Naive thymus-derived CD8-positive, alpha-beta T cell (primary cell): Measurements from ENCODE around the gene TACR2. TPM values are rescaled to one million over a fixed set of nuclear protein-coding genes. Genes with fewer than 3 reads are reported as not detected.

Experiments
- ATAC-seq, 2 donors: fragments of 150-1000 bp; cut with Tn5 transposase in 1 of 2; sonication (Bioruptor Pico), chemical (Tn5 transposase) in 1 of 2; 1 replicate in 1 of 2; 2 replicates in 1 of 2; pipeline ENCODE4 v1.10.0; 2021; ENCODE audit warnings: mild to moderate bottlenecking in 2 of 2, moderate library complexity in 2 of 2
- POLR2A ChIA-PET: fragments of 350-600 bp; sonication (Branson Sonifier 250); formaldehyde crosslinking; loops from one replicate; lab custom pipeline; 2021; ENCODE audit warnings: antibody characterized with exemption; lab: Charles Lee
- DNase-seq, 10 donors: peaks; one replicate each; pipeline versions ENCODE4 v3.0.0 to v3.0.0-alpha.2; 2020 to 2022
- H3K27ac Mint-ChIP-seq, 10 donors: one replicate each; pipeline ENCODE4 v1.8.0; 2020 to 2022; ENCODE audit warnings: mild to moderate bottlenecking in 10 of 10, mixed read lengths in 10 of 10, moderate library complexity in 4 of 10, inconsistent platforms in 1 of 10
- H3K27me3 Mint-ChIP-seq, 5 donors: one replicate each; pipeline ENCODE4 v1.8.0; 2021 to 2022; ENCODE audit warnings: mixed read lengths in 5 of 5
- H3K36me3 Mint-ChIP-seq, 3 donors: one replicate each; pipeline ENCODE4 v1.8.0; 2020 to 2022; ENCODE audit warnings: mixed read lengths in 3 of 3, mild to moderate bottlenecking in 2 of 3, inconsistent platforms in 1 of 3
- H3K4me1 Mint-ChIP-seq, 4 donors: one replicate each; pipeline ENCODE4 v1.8.0; 2021 to 2022; ENCODE audit warnings: mixed read lengths in 4 of 4
- H3K4me3 Mint-ChIP-seq, 10 donors: one replicate each; pipeline ENCODE4 v1.8.0; 2020 to 2022; ENCODE audit warnings: mild to moderate bottlenecking in 10 of 10, mixed read lengths in 10 of 10, moderate library complexity in 6 of 10, inconsistent platforms in 1 of 10
- H3K9me3 Mint-ChIP-seq, 9 donors: one replicate each; pipeline ENCODE4 v1.8.0; 2020 to 2022; ENCODE audit warnings: mixed read lengths in 9 of 9, mild to moderate bottlenecking in 3 of 9, inconsistent platforms in 1 of 9, moderate library complexity in 1 of 9
- polyA plus RNA-seq, 3 donors: library from polyadenylated mRNA; unstranded; fragments of 300-500 nt; fragmentation: Illumina TruSeq; gene quantifications; one replicate each; pipeline ENCODE4 v1.2.3, GENCODE V29; 2021
- total RNA-seq, 8 experiments: library from RNA in 2 of 8; stranded (reverse) in 2 of 8; gene quantifications; one replicate each; pipeline ENCODE4 v1.2.3 and lab custom pipeline; 2021 to 2026

The TACR2 gene
- total and polyA plus RNA-seq, 5 experiments from 2014 or later: not detected

DNA sequence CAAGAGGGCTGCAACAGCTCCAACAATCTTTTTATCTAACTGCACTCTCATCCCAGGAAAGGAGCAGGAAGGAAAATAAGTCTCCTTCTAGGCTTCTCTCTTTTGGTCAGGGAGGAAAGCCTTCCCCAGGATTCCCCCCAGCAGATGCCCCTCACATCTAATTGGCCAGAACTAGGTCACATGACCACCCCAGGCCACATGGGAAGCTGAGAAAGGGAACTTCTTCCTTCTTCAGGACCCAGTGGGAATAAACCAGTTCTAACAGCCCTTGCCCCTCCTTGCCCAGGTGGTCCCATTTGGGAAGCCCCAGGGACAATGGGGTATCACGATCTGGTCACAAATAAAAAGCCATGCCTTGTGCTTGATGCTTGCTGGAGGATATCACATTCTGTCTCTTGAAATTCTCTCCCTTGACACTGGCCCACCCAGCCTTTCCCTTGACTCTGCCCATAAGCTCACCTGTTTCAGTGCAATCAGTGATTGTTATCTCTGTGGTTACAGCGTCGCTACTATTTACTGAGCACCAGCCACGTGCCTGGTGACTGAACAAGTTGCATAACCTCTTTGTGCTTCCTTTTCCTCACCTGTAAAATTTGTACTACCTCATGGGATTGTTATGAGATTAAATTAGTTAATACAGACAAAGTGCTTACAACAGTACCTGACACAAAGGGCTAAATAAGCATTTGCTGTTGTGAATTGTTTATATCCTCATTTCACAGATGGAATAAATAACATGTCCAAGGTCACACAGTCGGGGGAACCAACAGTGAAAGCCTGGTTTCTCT, 9.0 kb upstream of the TACR2 start:
- Mint-ChIP-seq H3K36me3 (no peaks in the 10 kb centered on the region), H3K27me3 (no peaks in the 10 kb centered on the region), H3K4me3 (peak overlapping the region in 7 of 10 donors; percentile 4 to 67 (median 47)), H3K4me1 (peaks cover 32 to 61% (median 54%) of the 10 kb centered on the region in 4 donors), H3K27ac (peak overlapping the region; percentile 75 to 94 (median 84)), H3K9me3 (no peaks in the 10 kb centered on the region)
- ATAC-seq (peak; percentile 90 to 97), DNase-seq (peak in 7 of 10 donors; percentile 40 to 72 (median 68))
- POLR2A ChIA-PET: interaction anchor here (1.1 to 1.4 kb wide), 2 partner anchors 11 to 17 kb away, joined by 3 read pairs; no protein-coding TSS in a partner anchor

GRCh38 chr10:69425041-69425440, 8.3 kb upstream of the TACR2 start:
- H3K9me3 Mint-ChIP-seq: no peaks in the 10 kb centered on the region
- H3K27ac Mint-ChIP-seq: peak overlapping the region in 9 of 10 donors; percentile 60 to 94 (median 84)
- peaks cover 32 to 61% (median 54%) of the 10 kb centered on the region in 4 donors for H3K4me1 Mint-ChIP-seq
- peak overlapping the region in 2 of 10 donors; percentile 15 to 47 for H3K4me3 Mint-ChIP-seq
- H3K27me3 Mint-ChIP-seq: no peaks in the 10 kb centered on the region
- ATAC-seq (no peak), DNase-seq (no peak)
- no peaks in the 10 kb centered on the region for H3K36me3 Mint-ChIP-seq
- POLR2A ChIA-PET: interaction anchor here (1.1 to 1.4 kb wide), 2 partner anchors 12 to 16 kb away, joined by 3 read pairs; no protein-coding TSS in a partner anchor

- ATAC-seq (no peak), DNase-seq (no peak)
- Mint-ChIP-seq H3K9me3 (no peaks in the 10 kb centered on the region), H3K36me3 (no peaks in the 10 kb centered on the region), H3K27ac (peak overlapping the region in 2 of 10 donors; percentile 62 to 68), H3K27me3 (no peaks in the 10 kb centered on the region), H3K4me1 (peaks cover 29 to 52% (median 48%) of the 10 kb centered on the region in 4 donors), H3K4me3 (no peak overlapping the region)
- POLR2A ChIA-PET: interaction anchor here (0.9 kb wide), 1 partner anchor 15 kb away, joined by 3 read pairs; no protein-coding TSS in a partner anchor
Observed at GRCh38 chr10:69422676-69423075, 6.0 kb upstream of the TACR2 start.

DNA sequence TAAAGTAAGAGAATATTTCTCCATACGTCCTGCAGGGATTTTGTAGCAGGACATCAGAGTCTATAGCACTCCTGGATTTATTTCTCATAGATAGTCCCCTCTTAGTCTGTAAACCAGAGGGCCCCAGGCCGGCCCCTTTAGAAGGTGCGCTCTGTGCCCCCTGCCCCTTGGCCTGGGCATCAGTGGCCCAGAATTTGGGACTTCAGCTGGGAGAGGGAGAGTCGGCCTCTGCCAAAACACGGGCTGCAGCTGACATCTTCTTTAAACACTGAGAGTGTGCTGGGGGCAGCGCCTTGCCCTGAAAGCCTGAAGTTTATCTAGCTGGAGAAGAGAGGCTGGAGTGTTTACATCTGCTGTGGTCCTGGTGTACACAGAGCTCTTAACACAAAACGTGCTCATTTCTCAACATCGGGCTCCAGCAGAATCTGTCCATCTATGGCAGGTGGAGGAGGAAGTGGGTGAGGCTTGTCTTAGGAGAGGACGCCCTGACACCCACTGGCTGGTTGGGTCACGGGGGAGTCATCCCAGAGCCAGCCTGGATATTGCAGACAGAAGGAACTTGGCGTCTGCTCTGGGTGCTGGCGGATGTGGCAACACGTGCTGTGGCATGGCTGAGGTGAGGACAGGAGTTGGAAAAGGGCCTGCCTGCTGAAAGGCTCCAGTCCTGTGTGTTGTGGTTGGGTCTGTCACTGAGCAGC, 5.0 kb upstream of the TACR2 start:
- Mint-ChIP-seq H3K9me3 (no peaks in the 10 kb centered on the region), H3K27me3 (no peaks in the 10 kb centered on the region), H3K36me3 (no peaks in the 10 kb centered on the region), H3K27ac (peak overlapping the region in 3 of 10 donors; percentile 24 to 68 (median 62)), H3K4me1 (peaks cover 26 to 43% (median 40%) of the 10 kb centered on the region in 4 donors), H3K4me3 (no peak overlapping the region)
- POLR2A ChIA-PET: interaction anchor here (1.3 kb wide), 1 partner anchor 13 kb away, joined by 3 read pairs; no protein-coding TSS in a partner anchor
- no peak for DNase-seq
- no peak for ATAC-seq

DNA sequence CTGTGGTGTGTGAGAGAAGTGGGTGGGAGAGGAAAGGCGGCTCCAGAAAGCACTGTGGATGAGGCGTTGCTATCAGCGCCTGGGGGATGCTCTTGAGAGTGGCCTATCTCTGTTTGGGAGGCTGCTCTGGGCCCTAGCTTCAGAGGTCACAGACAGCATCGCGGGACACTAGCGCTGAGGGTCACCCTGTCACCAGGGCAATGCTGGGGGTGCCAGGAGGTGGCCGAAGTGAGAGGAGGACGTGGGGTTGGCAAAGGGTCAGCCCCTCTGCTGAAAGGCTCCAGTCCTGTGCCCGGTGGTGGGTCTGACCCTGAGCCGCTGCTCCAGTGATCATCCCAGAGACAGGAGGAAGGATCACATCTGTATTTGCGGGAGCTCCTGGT, 3.0 kb upstream of the TACR2 start:
- H3K4me1 Mint-ChIP-seq: peaks cover 11 to 24% (median 20%) of the 10 kb centered on the region in 4 donors
- POLR2A ChIA-PET: no interaction called here
- H3K27ac Mint-ChIP-seq: peak overlapping the region in 1 of 10 donors; percentile 29
- peaks cover 0 to 2% (median 0%) of the 10 kb centered on the region in 5 donors for H3K27me3 Mint-ChIP-seq
- H3K9me3 Mint-ChIP-seq: no peaks in the 10 kb centered on the region
- no peak overlapping the region for H3K4me3 Mint-ChIP-seq
- ATAC-seq: no peak
- no peaks in the 10 kb centered on the region for H3K36me3 Mint-ChIP-seq
- no peak for DNase-seq

GRCh38 chr10:69419096-69419743, 2.5 kb upstream of the TACR2 start:
- Mint-ChIP-seq H3K27me3 (peaks cover 0 to 4% (median 0%) of the 10 kb centered on the region in 5 donors), H3K27ac (peak overlapping the region in 1 of 10 donors; percentile 1), H3K36me3 (no peaks in the 10 kb centered on the region), H3K9me3 (no peaks in the 10 kb centered on the region), H3K4me3 (no peak overlapping the region), H3K4me1 (peaks cover 9 to 21% (median 16%) of the 10 kb centered on the region in 4 donors)
- ATAC-seq (no peak), DNase-seq (no peak)
- POLR2A ChIA-PET: no interaction called here

GRCh38 chr10:69418052-69418752, 1.5 kb upstream of the TACR2 start:
- H3K36me3 Mint-ChIP-seq: no peaks in the 10 kb centered on the region
- no peak overlapping the region for H3K4me3 Mint-ChIP-seq
- no peaks in the 10 kb centered on the region for H3K9me3 Mint-ChIP-seq
- DNase-seq: no peak
- H3K27me3 Mint-ChIP-seq: peaks cover 0 to 4% (median under 1%) of the 10 kb centered on the region in 5 donors
- H3K4me1 Mint-ChIP-seq: peaks cover 5 to 17% (median 11%) of the 10 kb centered on the region in 4 donors
- POLR2A ChIA-PET: interaction anchor here (1.5 kb wide), 1 partner anchor 19 kb away, joined by 10 read pairs; no protein-coding TSS in a partner anchor
- ATAC-seq: no peak
- H3K27ac Mint-ChIP-seq: peak overlapping the region in 1 of 10 donors; percentile 79

- no peak overlapping the region for H3K27ac Mint-ChIP-seq
- no peaks in the 10 kb centered on the region for H3K36me3 Mint-ChIP-seq
- H3K27me3 Mint-ChIP-seq: peaks cover 0 to 4% (median 2%) of the 10 kb centered on the region in 5 donors
- H3K4me3 Mint-ChIP-seq: no peak overlapping the region
- no peak for ATAC-seq
- DNase-seq: no peak
- H3K9me3 Mint-ChIP-seq: no peaks in the 10 kb centered on the region
- H3K4me1 Mint-ChIP-seq: peaks cover 5 to 16% (median 12%) of the 10 kb centered on the region in 4 donors
- POLR2A ChIA-PET: interaction anchor here (1.5 kb wide), 1 partner anchor 19 kb away, joined by 10 read pairs; no protein-coding TSS in a partner anchor
Observed at GRCh38 chr10:69417542-69417941, 824 bp upstream of the TACR2 start.

- peaks cover 0 to 4% (median 2%) of the 10 kb centered on the region in 5 donors for H3K27me3 Mint-ChIP-seq
- peak overlapping the region in 2 of 10 donors; percentile 21 to 78 for H3K27ac Mint-ChIP-seq
- H3K9me3 Mint-ChIP-seq: no peaks in the 10 kb centered on the region
- POLR2A ChIA-PET: no interaction called here
- DNase-seq (no peak), ATAC-seq (no peak)
- H3K4me1 Mint-ChIP-seq: peaks cover 0 to 7% (median 4%) of the 10 kb centered on the region in 4 donors
- no peak overlapping the region for H3K4me3 Mint-ChIP-seq
- H3K36me3 Mint-ChIP-seq: no peaks in the 10 kb centered on the region
Observed at GRCh38 chr10:69415951-69416350, 767 bp downstream of the TACR2 start.

GRCh38 chr10:69415049-69415448, 1.7 kb downstream of the TACR2 start:
- peaks cover 0 to 4% (median 2%) of the 10 kb centered on the region in 5 donors for H3K27me3 Mint-ChIP-seq
- DNase-seq: no peak
- peaks cover 3 to 9% (median 7%) of the 10 kb centered on the region in 4 donors for H3K4me1 Mint-ChIP-seq
- peak overlapping the region in 1 of 10 donors; percentile 73 for H3K27ac Mint-ChIP-seq
- POLR2A ChIA-PET: no interaction called here
- no peaks in the 10 kb centered on the region for H3K36me3 Mint-ChIP-seq
- ATAC-seq: no peak
- H3K4me3 Mint-ChIP-seq: no peak overlapping the region
- H3K9me3 Mint-ChIP-seq: no peaks in the 10 kb centered on the region

DNA sequence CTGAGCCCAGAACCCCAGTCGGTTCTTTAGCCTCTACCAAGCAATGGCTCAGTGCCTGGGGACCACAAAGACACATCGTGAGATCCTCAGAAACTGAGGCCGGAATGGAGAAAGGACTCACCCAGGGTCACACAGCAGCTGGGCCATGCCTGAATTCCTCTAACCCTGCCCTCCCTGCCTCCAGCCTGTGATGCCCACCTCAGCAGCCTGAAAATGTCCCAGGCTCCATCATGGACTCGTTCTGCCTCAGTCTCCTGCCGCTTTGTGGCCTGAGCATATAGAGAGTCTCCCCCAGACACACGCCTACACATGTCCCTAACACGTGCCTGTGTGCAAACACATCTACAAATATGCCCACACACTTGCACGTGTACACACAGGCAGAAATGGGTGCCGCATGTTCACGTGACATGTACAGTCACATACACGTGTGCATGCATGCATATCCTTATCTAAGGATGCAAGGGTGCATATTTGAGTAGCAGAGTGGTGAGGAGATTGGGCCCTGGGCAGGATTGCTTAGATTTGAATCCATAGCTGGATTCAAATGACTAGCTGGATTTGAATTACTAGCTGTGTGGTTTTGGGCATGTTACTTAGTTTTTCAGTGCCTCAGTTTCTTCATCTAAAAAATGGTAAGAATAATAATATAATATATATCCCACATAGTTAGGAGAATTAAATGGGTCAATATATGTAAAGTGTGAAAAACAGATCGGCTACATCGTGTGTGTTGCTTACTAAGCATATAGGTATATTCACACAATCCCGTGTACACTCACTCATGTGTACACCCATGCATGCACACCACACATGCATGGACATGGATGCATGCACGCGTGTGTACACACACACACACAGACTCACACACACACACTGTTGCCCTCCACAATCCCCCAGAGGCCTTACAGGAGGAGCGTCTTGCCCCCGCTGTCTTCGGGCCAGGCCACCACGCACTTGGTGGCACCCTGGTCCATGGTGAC, 2.4 kb downstream of the TACR2 start:
- H3K9me3 Mint-ChIP-seq: no peaks in the 10 kb centered on the region
- H3K4me3 Mint-ChIP-seq: no peak overlapping the region
- H3K27ac Mint-ChIP-seq: no peak overlapping the region
- peaks cover 3 to 12% (median 9%) of the 10 kb centered on the region in 4 donors for H3K4me1 Mint-ChIP-seq
- POLR2A ChIA-PET: no interaction called here
- DNase-seq (no peak), ATAC-seq (no peak)
- H3K36me3 Mint-ChIP-seq: no peaks in the 10 kb centered on the region
- H3K27me3 Mint-ChIP-seq: peaks cover 0 to 4% (median 2%) of the 10 kb centered on the region in 5 donors
